SH-SY5Y (cell line): Measurements from ENCODE around the gene PKP3.

ENCODE experiments used
- GATA2 ChIP-seq: IDR thresholded peaks from 2 replicates; pipeline ENCODE4 v1.6.1; 2011; ENCODE audit warnings: mild to moderate bottlenecking, low read depth, low read length
- GATA3 ChIP-seq: IDR thresholded peaks from 2 replicates; pipeline ENCODE4 v1.6.1; 2011; ENCODE audit warnings: low read depth, mild to moderate bottlenecking, low read length, moderate library complexity

DNA sequence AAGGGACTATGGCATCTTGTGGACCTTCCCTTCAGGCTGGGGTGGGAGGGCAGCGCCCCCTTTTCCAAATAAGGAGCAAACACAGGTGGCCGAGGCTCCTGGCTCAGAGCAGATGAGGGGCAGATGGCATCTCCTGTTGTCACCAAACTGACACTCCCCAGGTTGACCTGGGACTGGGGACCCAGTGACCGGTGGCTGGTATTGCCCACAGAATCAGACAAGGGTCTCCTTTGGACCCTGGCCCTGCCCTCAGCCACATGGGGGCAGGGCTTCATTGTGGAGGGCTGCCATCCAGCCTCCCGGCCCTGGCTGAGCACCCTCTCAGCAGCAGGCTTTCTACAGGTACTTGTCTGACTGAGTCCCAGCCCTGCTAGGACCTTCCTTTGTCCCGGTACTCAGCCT lies 21.6 kb downstream of the PKP3 start:
- TF ChIP-seq GATA3 (no peak), GATA2 (no peak)
